IMR-90 (cell line): ENCODE measurements around the gene ELAC1. TPM values are rescaled to one million over a fixed set of nuclear protein-coding genes. Genes with fewer than 3 reads are reported as not detected.

Source experiments
- ATAC-seq: fragments of 200-7000 bp; cut with Tn5 transposase; 2 replicates; pipeline ENCODE4 v1.9.1; 2020; ENCODE audit warnings: low read depth, mild to moderate bottlenecking, moderate library complexity
- BruUV-seq: library from RNA; stranded (reverse); fragments of 400-500 nt; replicated peaks from 2 replicates; lab custom pipeline; 2021; lab: Mats Ljungman, UMichigan
- CTCF ChIA-PET: fragments of 300-600 bp; formaldehyde crosslinking; extraction: SDS; loops from one replicate; lab custom pipeline; 2021; ENCODE audit warnings: antibody characterized with exemption; lab: Yijun Ruan, JAX
- POLR2A ChIA-PET: fragments of 300-600 bp; sonication (Branson Sonifier 250); formaldehyde crosslinking; loops from one replicate; lab custom pipeline; 2022; ENCODE audit warnings: antibody characterized with exemption; ENCODE audit not compliant: unreplicated experiment; lab: Charles Lee
- DNase-seq: peaks from one replicate; pipeline ENCODE4 v3.0.0; 2013
- H2AFZ ChIP-seq: replicated peaks from 2 replicates; pipeline ENCODE3; 2013; ENCODE audit warnings: low read length, mild to moderate bottlenecking; ENCODE audit not compliant: poor library complexity
- H2AK5ac ChIP-seq: 2 replicates; pipeline ENCODE4 v1.6.1; 2013; ENCODE audit warnings: low read depth, low read length, inconsistent platforms
- H2AK9ac ChIP-seq: replicated peaks from 2 replicates; pipeline ENCODE3; 2013; ENCODE audit warnings: mild to moderate bottlenecking, low read depth, low read length, moderate library complexity; ENCODE audit not compliant: poor library complexity
- H2BK120ac ChIP-seq: 2 replicates; pipeline ENCODE4 v1.6.1; 2013; ENCODE audit warnings: low read depth, low read length, inconsistent platforms
- H2BK15ac ChIP-seq: 3 replicates; pipeline ENCODE4 v1.6.1; 2013; ENCODE audit warnings: low read depth, low read length, inconsistent platforms
- H2BK20ac ChIP-seq: 2 replicates; pipeline ENCODE4 v1.6.1; 2013; ENCODE audit warnings: low read depth, mild to moderate bottlenecking, inconsistent platforms, low read length, moderate library complexity
- H2BK5ac ChIP-seq: 2 replicates; pipeline ENCODE4 v1.6.1; 2013; ENCODE audit warnings: mild to moderate bottlenecking, low read depth, low read length, inconsistent platforms; ENCODE audit not compliant: poor library complexity, severe bottlenecking
- H3K14ac ChIP-seq: replicated peaks from 2 replicates; pipeline ENCODE4 v1.6.1; 2013; ENCODE audit warnings: low read depth, low read length, inconsistent platforms
- H3K18ac ChIP-seq: 2 replicates; pipeline ENCODE4 v1.6.1; 2013; ENCODE audit warnings: low read depth, low read length, control low read depth
- H3K23ac ChIP-seq: 2 replicates; pipeline ENCODE4 v1.6.1; 2013; ENCODE audit warnings: low read depth, low read length, inconsistent platforms
- H3K27ac ChIP-seq: 2 replicates; pipeline ENCODE4 v1.5.1; 2013; ENCODE audit warnings: mild to moderate bottlenecking, control low read depth, low read length; ENCODE audit not compliant: insufficient read depth
- H3K27me3 ChIP-seq: 2 replicates; pipeline ENCODE4 v1.6.1; 2013; ENCODE audit warnings: low read length; ENCODE audit not compliant: control insufficient read depth, insufficient read depth
- H3K36me3 ChIP-seq: 2 replicates; pipeline ENCODE4 v1.6.1; 2013; ENCODE audit warnings: low read length, mixed read lengths; ENCODE audit not compliant: control insufficient read depth, insufficient read depth
- H3K4ac ChIP-seq: 2 replicates; pipeline ENCODE4 v1.6.1; 2013; ENCODE audit warnings: low read depth, low read length, inconsistent platforms
- H3K4me1 ChIP-seq: 2 replicates; pipeline ENCODE4 v1.6.1; 2013; ENCODE audit warnings: low read length, mixed read lengths; ENCODE audit not compliant: control insufficient read depth, insufficient read depth
- H3K4me2 ChIP-seq: 2 replicates; pipeline ENCODE4 v1.6.1; 2013; ENCODE audit warnings: low read depth, mild to moderate bottlenecking, control low read depth, low read length, moderate library complexity
- H3K4me3 ChIP-seq: 2 replicates; pipeline ENCODE4 v1.5.1; 2013; ENCODE audit warnings: low read depth, mild to moderate bottlenecking, control low read depth, low read length, moderate library complexity; ENCODE audit not compliant: insufficient read depth
- H3K56ac ChIP-seq: 2 replicates; pipeline ENCODE4 v1.6.1; 2013; ENCODE audit warnings: low read length, inconsistent platforms; ENCODE audit not compliant: insufficient read depth; ENCODE audit errors: extremely low read depth
- H3K79me1 ChIP-seq, 2 experiments: 2 replicates each; pipeline ENCODE4 v1.6.1; 2013; ENCODE audit warnings: low read length in 2 of 2, inconsistent platforms in 1 of 2, low read depth in 1 of 2
- H3K9ac ChIP-seq: 2 replicates; pipeline ENCODE4 v1.6.1; 2013; ENCODE audit warnings: low read depth, low read length, control low read depth
- H3K9me1 ChIP-seq: 2 replicates; pipeline ENCODE4 v1.6.1; 2013; ENCODE audit warnings: low read length, inconsistent platforms; ENCODE audit not compliant: insufficient read depth
- H3K9me3 ChIP-seq: 2 replicates; pipeline ENCODE4 v1.6.1; 2013; ENCODE audit warnings: low read length; ENCODE audit not compliant: control insufficient read depth, insufficient read depth
- H4K20me1 ChIP-seq: 2 replicates; pipeline ENCODE4 v1.6.1; 2013; ENCODE audit warnings: low read length, inconsistent platforms; ENCODE audit not compliant: insufficient read depth
- H4K5ac ChIP-seq: 2 replicates; pipeline ENCODE4 v1.6.1; 2013; ENCODE audit warnings: mild to moderate bottlenecking, low read depth, low read length, control low read depth
- H4K8ac ChIP-seq, 2 experiments: 2 replicates each; pipeline ENCODE4 v1.6.1; 2013; ENCODE audit warnings: low read depth in 2 of 2, low read length in 2 of 2, control low read depth in 1 of 2, inconsistent platforms in 1 of 2
- H4K91ac ChIP-seq: 2 replicates; pipeline ENCODE4 v1.6.1; 2013; ENCODE audit warnings: low read depth, low read length, inconsistent platforms; ENCODE audit not compliant: insufficient read depth
- BHLHE40 ChIP-seq: fragments of 150-350 bp; IDR thresholded peaks from 2 replicates; pipeline ENCODE4 v1.6.1; 2016; ENCODE audit warnings: mild to moderate bottlenecking, low read depth, low read length
- CHD1 ChIP-seq: IDR thresholded peaks from 2 replicates; pipeline ENCODE4 v1.6.1; 2012; ENCODE audit warnings: low read depth, low read length, improper control_type of control experiment
- CTCF ChIP-seq: conservative IDR thresholded peaks from 2 replicates; pipeline ENCODE4 v1.5.1; 2012; ENCODE audit warnings: mild to moderate bottlenecking, low read depth, low read length, improper control_type of control experiment
- FOS ChIP-seq: fragments of 150-350 bp; IDR thresholded peaks from 2 replicates; pipeline ENCODE4 v1.6.1; 2016; ENCODE audit warnings: low read depth, low read length
- MAZ ChIP-seq: IDR thresholded peaks from 2 replicates; pipeline ENCODE4 v1.6.1; 2012; ENCODE audit warnings: low read depth, mild to moderate bottlenecking, low read length, improper control_type of control experiment, moderate library complexity, borderline replicate concordance
- NFE2L2 ChIP-seq: fragments of 150-350 bp; IDR thresholded peaks from 2 replicates; pipeline ENCODE4 v1.6.1; 2016; ENCODE audit warnings: low read depth, mild to moderate bottlenecking, low read length
- POLR2A ChIP-seq: IDR thresholded peaks from 2 replicates; pipeline ENCODE4 v1.6.1; 2012; ENCODE audit warnings: mild to moderate bottlenecking, low read depth, low read length
- RAD21 ChIP-seq: IDR thresholded peaks from 2 replicates; pipeline ENCODE4 v1.6.1; 2012; ENCODE audit warnings: low read length, improper control_type of control experiment
- RCOR1 ChIP-seq: IDR thresholded peaks from 2 replicates; pipeline ENCODE4 v1.6.1; 2012; ENCODE audit warnings: mild to moderate bottlenecking, low read length, improper control_type of control experiment; ENCODE audit not compliant: insufficient replicate concordance
- RFX5 ChIP-seq: IDR thresholded peaks from 2 replicates; pipeline ENCODE4 v1.8.0; 2012; ENCODE audit warnings: low read depth, mild to moderate bottlenecking, low read length, moderate library complexity
- WGBS, 2 experiments: methylation state at CpG; one replicate each; pipeline versions ENCODE4 v1.1.5 to v1.1.7; 2013; ENCODE audit warnings: missing lambda C conversion rate in 2 of 2; ENCODE audit not compliant: insufficient read length in 1 of 2; ENCODE audit errors: extremely low coverage in 2 of 2; 5-methylcytosine and 5-hydroxymethylcytosine counted together
- dilution Hi-C: fragments of 300-500 bp; cut with HindIII; formaldehyde crosslinking; loops from one replicate; pipeline ENCODE4 v1.14.3; 2018; ENCODE audit warnings: low sequenced_read_pairs; ENCODE audit not compliant: unreplicated experiment
- in situ Hi-C: fragments of 300-500 bp; cut with MboI; formaldehyde crosslinking; loops from 3 replicates; pipeline ENCODE4 v1.14.3; 2019; ENCODE audit warnings: low sequenced_read_pairs, inconsistent platforms, mixed read lengths
- intact Hi-C: fragments of 100-400 bp; cut with micrococcal nuclease; formaldehyde crosslinking; loops from 2 replicates; pipeline ENCODE4 v1.10.0; 2022
- polyA plus RNA-seq, 3 experiments: library from polyadenylated mRNA; depleted of rRNA; stranded (reverse); fragments of >200 nt; gene quantifications; 2 replicates each; pipeline ENCODE4 v1.2.3, GENCODE V29; 2012; ENCODE audit warnings: low replicate concordance in 1 of 3
- total RNA-seq: library from RNA; depleted of rRNA; stranded (reverse); fragments of >200 nt; gene quantifications from 2 replicates; pipeline ENCODE4 v1.2.3, GENCODE V29; 2012
- TF ChIP-seq, protein P1 (sequence below): fragments of 150-350 bp; IDR thresholded peaks from 2 replicates; pipeline ENCODE4 v1.6.1; 2016; ENCODE audit warnings: low read depth, mild to moderate bottlenecking, low read length, moderate library complexity, borderline replicate concordance

Gene ELAC1
- total and polyA plus RNA-seq, 2 of the 4 experiments (the other 2 are of a cell fraction), result 5.2 to 8.4 TPM

- H2AK9ac ChIP-seq, result no peak overlapping the region
- no peak overlapping the region for H4K5ac ChIP-seq
- no CpG with 5 or more reads among the region's 4 CpGs for WGBS, 2 experiments
- CTCF ChIA-PET, result interaction anchor here (0.6 kb wide), 1 partner anchor 244 kb away, joined by 4 read pairs; no protein-coding TSS in a partner anchor
- H3K9ac ChIP-seq, result no peak overlapping the region
- H2AK5ac ChIP-seq, result no peak overlapping the region
- in situ Hi-C loops, result no loop called here
- peaks cover 2% of the 10 kb centered on the region; the same call in 1 of the 2 replicates for H3K4me1 ChIP-seq
- H4K91ac ChIP-seq, result no peak overlapping the region
- no peak for DNase-seq
- H2AFZ ChIP-seq, result no peak overlapping the region
- no peaks in the 10 kb centered on the region for H3K9me3 ChIP-seq
- H3K27ac ChIP-seq, result no peak overlapping the region
- H3K14ac ChIP-seq, result no peak overlapping the region
- H3K23ac ChIP-seq, result no peak overlapping the region
- no peak overlapping the region for H2BK20ac ChIP-seq
- intact Hi-C loops, result no loop called here
- H4K20me1 ChIP-seq, result no peaks in the 10 kb centered on the region
- H2BK120ac ChIP-seq, result no peak overlapping the region
- H3K36me3 ChIP-seq, result peaks cover 5% of the 10 kb centered on the region
- H3K79me1 ChIP-seq, result no peaks in the 10 kb centered on the region
- H2BK5ac ChIP-seq, result no peak overlapping the region
- POLR2A ChIA-PET, result no interaction called here
- H3K18ac ChIP-seq, result no peak overlapping the region
- no peak overlapping the region for H3K56ac ChIP-seq
- dilution Hi-C loops, result no loop called here
- no peak for TF ChIP-seq RCOR1
- TF ChIP-seq NFE2L2, result no peak
- TF ChIP-seq RAD21, result no peak
- no peak for TF ChIP-seq CHD1
- TF ChIP-seq MAZ, result no peak
- no peak for TF ChIP-seq RFX5
- TF ChIP-seq POLR2A, result no peak
- TF ChIP-seq, protein P1, sequence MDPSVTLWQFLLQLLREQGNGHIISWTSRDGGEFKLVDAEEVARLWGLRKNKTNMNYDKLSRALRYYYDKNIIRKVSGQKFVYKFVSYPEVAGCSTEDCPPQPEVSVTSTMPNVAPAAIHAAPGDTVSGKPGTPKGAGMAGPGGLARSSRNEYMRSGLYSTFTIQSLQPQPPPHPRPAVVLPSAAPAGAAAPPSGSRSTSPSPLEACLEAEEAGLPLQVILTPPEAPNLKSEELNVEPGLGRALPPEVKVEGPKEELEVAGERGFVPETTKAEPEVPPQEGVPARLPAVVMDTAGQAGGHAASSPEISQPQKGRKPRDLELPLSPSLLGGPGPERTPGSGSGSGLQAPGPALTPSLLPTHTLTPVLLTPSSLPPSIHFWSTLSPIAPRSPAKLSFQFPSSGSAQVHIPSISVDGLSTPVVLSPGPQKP, result no peak
- no peak for TF ChIP-seq CTCF
- no peak for TF ChIP-seq FOS
- TF ChIP-seq BHLHE40, result no peak
- peak; percentile 65 for ATAC-seq
- H2BK15ac ChIP-seq, result no peak overlapping the region
- H4K8ac ChIP-seq, result no peak overlapping the region
- no peaks in the 10 kb centered on the region for H3K27me3 ChIP-seq
- no peak overlapping the region for H3K4me3 ChIP-seq
- no TSS peak for BruUV-seq
- H3K9me1 ChIP-seq, result no peaks in the 10 kb centered on the region
- H3K4ac ChIP-seq, result no peak overlapping the region
- no peak overlapping the region for H3K4me2 ChIP-seq
These were observed 23.5 kb upstream of the ELAC1 start for GRCh38 chr18:50944245-50944932.
